ENCODE measurements around the gene NFKBIL1. TPM values are rescaled to one million over a fixed set of nuclear protein-coding genes. Genes with fewer than 3 reads are reported as not detected.

NFKBIL1 gene
- total RNA-seq, 1 experiment from 2014 or later, result 15.1 TPM

GRCh38 chr6:31535538-31536324 lies 11.7 kb upstream of the NFKBIL1 start:
- Histone ChIP-seq H4K91ac (ENCODE audit: insufficient read length, low read depth, low read length) (no peak overlapping the region), H2BK120ac (ENCODE audit: low read depth, low read length, poor library complexity, severe bottlenecking) (no peak overlapping the region), H3K23ac (ENCODE audit: insufficient read length, low read depth, low read length) (no peak overlapping the region), H4K20me1 (ENCODE audit: control insufficient read depth, insufficient read depth, insufficient read length) (peaks cover 4% of the 10 kb centered on the region), H2AFZ (ENCODE audit: low read length) (no peak overlapping the region), H3K79me2 (ENCODE audit: insufficient read depth, low read length) (peaks cover 25% of the 10 kb centered on the region), H2AK5ac (ENCODE audit: insufficient read length, low read length) (no peak overlapping the region), H3K23me2 (ENCODE audit: insufficient read length, low read depth, low read length, poor library complexity, severe bottlenecking) (peaks cover 5% of the 10 kb centered on the region), H4K8ac (replicated peaks; ENCODE audit: insufficient read length, low read depth, low read length) (no peak overlapping the region), H3K9ac (ENCODE audit: extremely low read depth, insufficient read length, low read length) (no peak overlapping the region), H2BK12ac (ENCODE audit: insufficient read length, low read depth, low read length) (no peak overlapping the region), H3K14ac (ENCODE audit: insufficient read depth, low read length) (no peak overlapping the region), H3K4me2 (ENCODE audit: insufficient read depth, insufficient read length, low read length) (no peak overlapping the region), H3K56ac (ENCODE audit: insufficient read length, low read depth, low read length) (no peak overlapping the region), H4K5ac (ENCODE audit: insufficient read length, low read depth, low read length) (no peak overlapping the region), H3K79me1 (ENCODE audit: insufficient read depth, low read depth, low read length, poor library complexity, severe bottlenecking) (peaks cover 16% of the 10 kb centered on the region), H3K18ac (ENCODE audit: insufficient read length, low read depth, low read length) (no peak overlapping the region), H3K27ac (ENCODE audit: insufficient read length, low read depth, low read length) (no peak overlapping the region), H3T11ph (ENCODE audit: low read length) (no peak overlapping the region), H3K4me1 (ENCODE audit: insufficient read depth, low read length) (peaks cover 2% of the 10 kb centered on the region; the same call in 1 of the 2 replicates), H3K4ac (ENCODE audit: low read depth, low read length) (no peak overlapping the region), H3K27me3 (ENCODE audit: insufficient read depth, low read length) (no peaks in the 10 kb centered on the region), H3K9me3 (ENCODE audit: control insufficient read depth, low read depth, low read length) (no peaks in the 10 kb centered on the region), H2BK15ac (ENCODE audit: low read depth, low read length) (no peak overlapping the region), H2BK20ac (ENCODE audit: low read depth, low read length, poor library complexity, severe bottlenecking) (no peak overlapping the region), H2BK5ac (ENCODE audit: insufficient read length, low read length) (no peak overlapping the region)
- TF ChIP-seq CTCF (conservative IDR thresholded peaks at IDR 0.05), result no peak
- Mint-ChIP-seq H3K27me3 (ENCODE audit: low read depth) (no peaks in the 10 kb centered on the region), H3K4me1 (peaks cover 36 to 42% of the 10 kb centered on the region in 2 experiments), H3K4me3 (no peak overlapping the region; a peak in 1 of 5 replicates), H3K27ac (peak overlapping the region in 1 of 3 experiments; percentile 46; a peak in 3 of 7 replicates), H3K36me3 (ENCODE audit: insufficient read depth in 1 of 3, low read depth in 3 of 3) (peaks cover 86 to 98% (median 97%) of the 10 kb centered on the region in 3 experiments), H3K9me3 (no peaks in the 10 kb centered on the region)
- no CpG with 5 or more reads among the region's 2 CpGs for WGBS (ENCODE audit: extremely low coverage, insufficient read length, low lambda C conversion rate)
- DNase-seq, result no peak

Data from H9 (cell line).